IMR-90 (cell line): ENCODE measurements around the gene SCN8A. TPM values are rescaled to one million over a fixed set of nuclear protein-coding genes. Genes with fewer than 3 reads are reported as not detected.

ENCODE experiments used
- ATAC-seq: fragments of 200-7000 bp; cut with Tn5 transposase; 2 replicates; pipeline ENCODE4 v1.9.1; 2020; ENCODE audit warnings: low read depth, mild to moderate bottlenecking, moderate library complexity
- BruUV-seq: library from RNA; stranded (reverse); fragments of 400-500 nt; replicated peaks from 2 replicates; lab custom pipeline; 2021; lab: Mats Ljungman, UMichigan
- CTCF ChIA-PET: fragments of 300-600 bp; formaldehyde crosslinking; extraction: SDS; loops from one replicate; lab custom pipeline; 2021; ENCODE audit warnings: antibody characterized with exemption; lab: Yijun Ruan, JAX
- POLR2A ChIA-PET: fragments of 300-600 bp; sonication (Branson Sonifier 250); formaldehyde crosslinking; loops from one replicate; lab custom pipeline; 2022; ENCODE audit warnings: antibody characterized with exemption; ENCODE audit not compliant: unreplicated experiment; lab: Charles Lee
- DNase-seq: peaks from one replicate; pipeline ENCODE4 v3.0.0; 2013
- H2AFZ ChIP-seq: replicated peaks from 2 replicates; pipeline ENCODE3; 2013; ENCODE audit warnings: low read length, mild to moderate bottlenecking; ENCODE audit not compliant: poor library complexity
- H2AK5ac ChIP-seq: 2 replicates; pipeline ENCODE4 v1.6.1; 2013; ENCODE audit warnings: low read depth, low read length, inconsistent platforms
- H2AK9ac ChIP-seq: replicated peaks from 2 replicates; pipeline ENCODE3; 2013; ENCODE audit warnings: mild to moderate bottlenecking, low read depth, low read length, moderate library complexity; ENCODE audit not compliant: poor library complexity
- H2BK120ac ChIP-seq: 2 replicates; pipeline ENCODE4 v1.6.1; 2013; ENCODE audit warnings: low read depth, low read length, inconsistent platforms
- H2BK15ac ChIP-seq: 3 replicates; pipeline ENCODE4 v1.6.1; 2013; ENCODE audit warnings: low read depth, low read length, inconsistent platforms
- H2BK20ac ChIP-seq: 2 replicates; pipeline ENCODE4 v1.6.1; 2013; ENCODE audit warnings: low read depth, mild to moderate bottlenecking, inconsistent platforms, low read length, moderate library complexity
- H2BK5ac ChIP-seq: 2 replicates; pipeline ENCODE4 v1.6.1; 2013; ENCODE audit warnings: mild to moderate bottlenecking, low read depth, low read length, inconsistent platforms; ENCODE audit not compliant: poor library complexity, severe bottlenecking
- H3K14ac ChIP-seq: replicated peaks from 2 replicates; pipeline ENCODE4 v1.6.1; 2013; ENCODE audit warnings: low read depth, low read length, inconsistent platforms
- H3K18ac ChIP-seq: 2 replicates; pipeline ENCODE4 v1.6.1; 2013; ENCODE audit warnings: low read depth, low read length, control low read depth
- H3K23ac ChIP-seq: 2 replicates; pipeline ENCODE4 v1.6.1; 2013; ENCODE audit warnings: low read depth, low read length, inconsistent platforms
- H3K27ac ChIP-seq: 2 replicates; pipeline ENCODE4 v1.5.1; 2013; ENCODE audit warnings: mild to moderate bottlenecking, control low read depth, low read length; ENCODE audit not compliant: insufficient read depth
- H3K27me3 ChIP-seq: 2 replicates; pipeline ENCODE4 v1.6.1; 2013; ENCODE audit warnings: low read length; ENCODE audit not compliant: control insufficient read depth, insufficient read depth
- H3K36me3 ChIP-seq: 2 replicates; pipeline ENCODE4 v1.6.1; 2013; ENCODE audit warnings: low read length, mixed read lengths; ENCODE audit not compliant: control insufficient read depth, insufficient read depth
- H3K4ac ChIP-seq: 2 replicates; pipeline ENCODE4 v1.6.1; 2013; ENCODE audit warnings: low read depth, low read length, inconsistent platforms
- H3K4me1 ChIP-seq: 2 replicates; pipeline ENCODE4 v1.6.1; 2013; ENCODE audit warnings: low read length, mixed read lengths; ENCODE audit not compliant: control insufficient read depth, insufficient read depth
- H3K4me2 ChIP-seq: 2 replicates; pipeline ENCODE4 v1.6.1; 2013; ENCODE audit warnings: low read depth, mild to moderate bottlenecking, control low read depth, low read length, moderate library complexity
- H3K4me3 ChIP-seq: 2 replicates; pipeline ENCODE4 v1.5.1; 2013; ENCODE audit warnings: low read depth, mild to moderate bottlenecking, control low read depth, low read length, moderate library complexity; ENCODE audit not compliant: insufficient read depth
- H3K56ac ChIP-seq: 2 replicates; pipeline ENCODE4 v1.6.1; 2013; ENCODE audit warnings: low read length, inconsistent platforms; ENCODE audit not compliant: insufficient read depth; ENCODE audit errors: extremely low read depth
- H3K79me1 ChIP-seq, 2 experiments: 2 replicates each; pipeline ENCODE4 v1.6.1; 2013; ENCODE audit warnings: low read length in 2 of 2, inconsistent platforms in 1 of 2, low read depth in 1 of 2
- H3K9ac ChIP-seq: 2 replicates; pipeline ENCODE4 v1.6.1; 2013; ENCODE audit warnings: low read depth, low read length, control low read depth
- H3K9me1 ChIP-seq: 2 replicates; pipeline ENCODE4 v1.6.1; 2013; ENCODE audit warnings: low read length, inconsistent platforms; ENCODE audit not compliant: insufficient read depth
- H3K9me3 ChIP-seq: 2 replicates; pipeline ENCODE4 v1.6.1; 2013; ENCODE audit warnings: low read length; ENCODE audit not compliant: control insufficient read depth, insufficient read depth
- H4K20me1 ChIP-seq: 2 replicates; pipeline ENCODE4 v1.6.1; 2013; ENCODE audit warnings: low read length, inconsistent platforms; ENCODE audit not compliant: insufficient read depth
- H4K5ac ChIP-seq: 2 replicates; pipeline ENCODE4 v1.6.1; 2013; ENCODE audit warnings: mild to moderate bottlenecking, low read depth, low read length, control low read depth
- H4K8ac ChIP-seq, 2 experiments: 2 replicates each; pipeline ENCODE4 v1.6.1; 2013; ENCODE audit warnings: low read depth in 2 of 2, low read length in 2 of 2, control low read depth in 1 of 2, inconsistent platforms in 1 of 2
- H4K91ac ChIP-seq: 2 replicates; pipeline ENCODE4 v1.6.1; 2013; ENCODE audit warnings: low read depth, low read length, inconsistent platforms; ENCODE audit not compliant: insufficient read depth
- BHLHE40 ChIP-seq: fragments of 150-350 bp; IDR thresholded peaks from 2 replicates; pipeline ENCODE4 v1.6.1; 2016; ENCODE audit warnings: mild to moderate bottlenecking, low read depth, low read length
- CHD1 ChIP-seq: IDR thresholded peaks from 2 replicates; pipeline ENCODE4 v1.6.1; 2012; ENCODE audit warnings: low read depth, low read length, improper control_type of control experiment
- CTCF ChIP-seq: conservative IDR thresholded peaks from 2 replicates; pipeline ENCODE4 v1.5.1; 2012; ENCODE audit warnings: mild to moderate bottlenecking, low read depth, low read length, improper control_type of control experiment
- ELK1 ChIP-seq: fragments of 150-350 bp; IDR thresholded peaks from 2 replicates; pipeline ENCODE4 v1.6.1; 2016; ENCODE audit warnings: low read depth, mild to moderate bottlenecking, low read length, moderate library complexity, borderline replicate concordance
- MAFK ChIP-seq: IDR thresholded peaks from 2 replicates; pipeline ENCODE4 v1.6.1; 2012; ENCODE audit warnings: low read depth, low read length, improper control_type of control experiment
- MAZ ChIP-seq: IDR thresholded peaks from 2 replicates; pipeline ENCODE4 v1.6.1; 2012; ENCODE audit warnings: low read depth, mild to moderate bottlenecking, low read length, improper control_type of control experiment, moderate library complexity, borderline replicate concordance
- NFE2L2 ChIP-seq: fragments of 150-350 bp; IDR thresholded peaks from 2 replicates; pipeline ENCODE4 v1.6.1; 2016; ENCODE audit warnings: low read depth, mild to moderate bottlenecking, low read length
- RAD21 ChIP-seq: IDR thresholded peaks from 2 replicates; pipeline ENCODE4 v1.6.1; 2012; ENCODE audit warnings: low read length, improper control_type of control experiment
- RFX5 ChIP-seq: IDR thresholded peaks from 2 replicates; pipeline ENCODE4 v1.8.0; 2012; ENCODE audit warnings: low read depth, mild to moderate bottlenecking, low read length, moderate library complexity
- SMC3 ChIP-seq: fragments of 150-350 bp; IDR thresholded peaks from 2 replicates; pipeline ENCODE4 v1.6.1; 2016; ENCODE audit warnings: low read depth, mild to moderate bottlenecking, antibody characterized with exemption, low read length, moderate library complexity
- WGBS, 2 experiments: methylation state at CpG; one replicate each; pipeline versions ENCODE4 v1.1.5 to v1.1.7; 2013; ENCODE audit warnings: missing lambda C conversion rate in 2 of 2; ENCODE audit not compliant: insufficient read length in 1 of 2; ENCODE audit errors: extremely low coverage in 2 of 2; 5-methylcytosine and 5-hydroxymethylcytosine counted together
- dilution Hi-C: fragments of 300-500 bp; cut with HindIII; formaldehyde crosslinking; loops from one replicate; pipeline ENCODE4 v1.14.3; 2018; ENCODE audit warnings: low sequenced_read_pairs; ENCODE audit not compliant: unreplicated experiment
- in situ Hi-C: fragments of 300-500 bp; cut with MboI; formaldehyde crosslinking; loops from 3 replicates; pipeline ENCODE4 v1.14.3; 2019; ENCODE audit warnings: low sequenced_read_pairs, inconsistent platforms, mixed read lengths
- intact Hi-C: fragments of 100-400 bp; cut with micrococcal nuclease; formaldehyde crosslinking; loops from 2 replicates; pipeline ENCODE4 v1.10.0; 2022
- polyA plus RNA-seq, 3 experiments: library from polyadenylated mRNA; depleted of rRNA; stranded (reverse); fragments of >200 nt; gene quantifications; 2 replicates each; pipeline ENCODE4 v1.2.3, GENCODE V29; 2012; ENCODE audit warnings: low replicate concordance in 1 of 3
- total RNA-seq: library from RNA; depleted of rRNA; stranded (reverse); fragments of >200 nt; gene quantifications from 2 replicates; pipeline ENCODE4 v1.2.3, GENCODE V29; 2012

The SCN8A gene
- total and polyA plus RNA-seq, 2 of the 4 experiments (the other 2 are of a cell fraction): 6.9 to 19.7 TPM

- no peak overlapping the region for H3K4me3 ChIP-seq
- no peak overlapping the region for H2AK5ac ChIP-seq
- in situ Hi-C loops: loop anchor here (10.0 kb wide), 1 partner anchor 250 kb away; the partner anchor contains the start of gene SLC4A8
- no peak overlapping the region for H2BK120ac ChIP-seq
- no peak for TF ChIP-seq RAD21
- no peak for TF ChIP-seq MAZ
- TF ChIP-seq SMC3: no peak
- TF ChIP-seq NFE2L2: no peak
- no peak for TF ChIP-seq MAFK
- TF ChIP-seq RFX5: no peak
- no peak for TF ChIP-seq BHLHE40
- TF ChIP-seq CTCF: no peak
- no peak for TF ChIP-seq CHD1
- TF ChIP-seq ELK1: no peak
- H2AFZ ChIP-seq: no peak overlapping the region
- CTCF ChIA-PET: no interaction called here
- WGBS, 2 experiments: 40% methylated on average over 1 of the region's 9 CpGs; no CpG with 5 or more reads in 1 of the 2 experiments
- H4K8ac ChIP-seq: no peak overlapping the region
- no peaks in the 10 kb centered on the region for H4K20me1 ChIP-seq
- no peak overlapping the region for H2BK5ac ChIP-seq
- no peak overlapping the region for H3K23ac ChIP-seq
- no peak overlapping the region for H2AK9ac ChIP-seq
- no peak overlapping the region for H3K9ac ChIP-seq
- H4K5ac ChIP-seq: no peak overlapping the region
- POLR2A ChIA-PET: no interaction called here
- DNase-seq (no peak), ATAC-seq (no peak)
- no peak overlapping the region for H3K14ac ChIP-seq
- H3K27me3 ChIP-seq: no peaks in the 10 kb centered on the region
- peaks cover 7 to 17% of the 10 kb centered on the region in 2 experiments; a peak in 3 of 4 replicates for H3K79me1 ChIP-seq
- no peaks in the 10 kb centered on the region for H3K9me3 ChIP-seq
- H3K56ac ChIP-seq: no peak overlapping the region
- no peak overlapping the region for H3K27ac ChIP-seq
- H3K9me1 ChIP-seq: no peaks in the 10 kb centered on the region
- no peak overlapping the region for H3K4ac ChIP-seq
- intact Hi-C loops: loop anchor here (5.0 kb wide), 1 partner anchor 143 kb away; no protein-coding TSS in a partner anchor
- no TSS peak for BruUV-seq
- H3K4me1 ChIP-seq: peaks cover 2% of the 10 kb centered on the region; the same call in 1 of the 2 replicates
- dilution Hi-C loops: no loop called here
- H3K4me2 ChIP-seq: no peak overlapping the region
- H2BK20ac ChIP-seq: no peak overlapping the region
- no peak overlapping the region for H2BK15ac ChIP-seq
- no peak overlapping the region for H3K18ac ChIP-seq
- no peaks in the 10 kb centered on the region for H3K36me3 ChIP-seq
- H4K91ac ChIP-seq: no peak overlapping the region
Observed at GRCh38 chr12:51675071-51675803, 84.2 kb downstream of the SCN8A start.
